ENCODE results near the gene AOAH. TPM values are rescaled to one million over a fixed set of nuclear protein-coding genes. Genes with fewer than 3 reads are reported as not detected.

The AOAH gene
- total and polyA plus RNA-seq, 2 of the 13 experiments (the other 11 are each of a cell fraction or from before 2014, with no cell fraction given) = not detected

DNA sequence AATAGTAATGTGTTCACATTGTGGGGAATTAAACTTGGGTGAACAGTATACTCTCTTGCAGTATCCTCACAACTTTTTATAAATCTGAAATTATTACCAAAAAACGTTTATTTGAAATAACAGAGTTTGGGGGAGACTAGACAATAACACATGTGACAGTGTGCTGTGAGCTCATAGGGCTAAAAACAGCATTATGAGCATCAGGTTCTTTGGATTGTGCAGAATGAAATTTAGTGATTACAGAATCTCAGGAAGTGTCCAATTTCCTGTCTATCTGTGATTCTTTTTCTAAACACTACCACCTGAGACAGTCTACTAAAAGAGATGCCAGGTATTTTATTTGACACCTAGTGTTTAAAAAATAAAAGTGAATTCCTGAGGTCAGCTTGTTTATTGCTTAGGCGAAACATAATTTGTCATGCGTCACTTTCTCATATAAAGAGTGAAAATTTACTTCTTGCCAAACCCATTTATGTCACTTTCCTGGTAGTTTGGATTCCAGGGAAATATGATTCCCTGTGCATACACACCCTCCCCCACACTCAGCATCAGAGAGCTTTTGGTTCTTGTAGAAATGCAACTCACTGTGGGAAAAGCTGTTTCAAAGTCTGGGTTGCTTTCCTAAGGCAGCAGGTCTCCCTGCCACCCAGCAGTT lies 71.2 kb downstream of the AOAH start (continued):
- TF ChIP-seq, protein P1, sequence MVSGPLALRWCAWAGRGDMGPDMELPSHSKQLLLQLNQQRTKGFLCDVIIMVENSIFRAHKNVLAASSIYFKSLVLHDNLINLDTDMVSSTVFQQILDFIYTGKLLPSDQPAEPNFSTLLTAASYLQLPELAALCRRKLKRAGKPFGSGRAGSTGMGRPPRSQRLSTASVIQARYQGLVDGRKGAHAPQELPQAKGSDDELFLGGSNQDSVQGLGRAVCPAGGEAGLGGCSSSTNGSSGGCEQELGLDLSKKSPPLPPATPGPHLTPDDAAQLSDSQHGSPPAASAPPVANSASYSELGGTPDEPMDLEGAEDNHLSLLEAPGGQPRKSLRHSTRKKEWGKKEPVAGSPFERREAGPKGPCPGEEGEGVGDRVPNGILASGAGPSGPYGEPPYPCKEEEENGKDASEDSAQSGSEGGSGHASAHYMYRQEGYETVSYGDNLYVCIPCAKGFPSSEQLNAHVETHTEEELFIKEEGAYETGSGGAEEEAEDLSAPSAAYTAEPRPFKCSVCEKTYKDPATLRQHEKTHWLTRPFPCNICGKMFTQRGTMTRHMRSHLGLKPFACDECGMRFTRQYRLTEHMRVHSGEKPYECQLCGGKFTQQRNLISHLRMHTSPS (CRISPR knock-in tag; IDR thresholded peaks at IDR 0.05; ENCODE audit: low read depth) = no peak
- TF ChIP-seq, protein P2, sequence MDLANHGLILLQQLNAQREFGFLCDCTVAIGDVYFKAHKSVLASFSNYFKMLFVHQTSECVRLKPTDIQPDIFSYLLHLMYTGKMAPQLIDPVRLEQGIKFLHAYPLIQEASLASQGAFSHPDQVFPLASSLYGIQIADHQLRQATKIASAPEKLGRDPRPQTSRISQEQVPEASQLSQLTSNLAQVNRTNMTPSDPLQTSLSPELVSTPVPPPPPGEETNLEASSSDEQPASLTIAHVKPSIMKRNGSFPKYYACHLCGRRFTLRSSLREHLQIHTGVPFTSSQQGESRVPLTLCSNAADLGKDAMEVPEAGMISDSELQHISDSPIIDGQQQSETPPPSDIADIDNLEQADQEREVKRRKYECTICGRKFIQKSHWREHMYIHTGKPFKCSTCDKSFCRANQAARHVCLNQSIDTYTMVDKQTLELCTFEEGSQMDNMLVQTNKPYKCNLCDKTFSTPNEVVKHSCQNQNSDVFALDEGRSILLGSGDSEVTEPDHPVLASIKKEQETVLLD (CRISPR knock-in tag; IDR thresholded peaks at IDR 0.05; ENCODE audit: low read depth) = no peak
- TF ChIP-seq KAT8 (CRISPR knock-in tag; IDR thresholded peaks at IDR 0.05) = no peak
- TF ChIP-seq, protein P3, sequence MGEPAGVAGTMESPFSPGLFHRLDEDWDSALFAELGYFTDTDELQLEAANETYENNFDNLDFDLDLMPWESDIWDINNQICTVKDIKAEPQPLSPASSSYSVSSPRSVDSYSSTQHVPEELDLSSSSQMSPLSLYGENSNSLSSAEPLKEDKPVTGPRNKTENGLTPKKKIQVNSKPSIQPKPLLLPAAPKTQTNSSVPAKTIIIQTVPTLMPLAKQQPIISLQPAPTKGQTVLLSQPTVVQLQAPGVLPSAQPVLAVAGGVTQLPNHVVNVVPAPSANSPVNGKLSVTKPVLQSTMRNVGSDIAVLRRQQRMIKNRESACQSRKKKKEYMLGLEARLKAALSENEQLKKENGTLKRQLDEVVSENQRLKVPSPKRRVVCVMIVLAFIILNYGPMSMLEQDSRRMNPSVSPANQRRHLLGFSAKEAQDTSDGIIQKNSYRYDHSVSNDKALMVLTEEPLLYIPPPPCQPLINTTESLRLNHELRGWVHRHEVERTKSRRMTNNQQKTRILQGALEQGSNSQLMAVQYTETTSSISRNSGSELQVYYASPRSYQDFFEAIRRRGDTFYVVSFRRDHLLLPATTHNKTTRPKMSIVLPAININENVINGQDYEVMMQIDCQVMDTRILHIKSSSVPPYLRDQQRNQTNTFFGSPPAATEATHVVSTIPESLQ (CRISPR knock-in tag; conservative IDR thresholded peaks at IDR 0.05) = no peak
- TF ChIP-seq, protein P4, sequence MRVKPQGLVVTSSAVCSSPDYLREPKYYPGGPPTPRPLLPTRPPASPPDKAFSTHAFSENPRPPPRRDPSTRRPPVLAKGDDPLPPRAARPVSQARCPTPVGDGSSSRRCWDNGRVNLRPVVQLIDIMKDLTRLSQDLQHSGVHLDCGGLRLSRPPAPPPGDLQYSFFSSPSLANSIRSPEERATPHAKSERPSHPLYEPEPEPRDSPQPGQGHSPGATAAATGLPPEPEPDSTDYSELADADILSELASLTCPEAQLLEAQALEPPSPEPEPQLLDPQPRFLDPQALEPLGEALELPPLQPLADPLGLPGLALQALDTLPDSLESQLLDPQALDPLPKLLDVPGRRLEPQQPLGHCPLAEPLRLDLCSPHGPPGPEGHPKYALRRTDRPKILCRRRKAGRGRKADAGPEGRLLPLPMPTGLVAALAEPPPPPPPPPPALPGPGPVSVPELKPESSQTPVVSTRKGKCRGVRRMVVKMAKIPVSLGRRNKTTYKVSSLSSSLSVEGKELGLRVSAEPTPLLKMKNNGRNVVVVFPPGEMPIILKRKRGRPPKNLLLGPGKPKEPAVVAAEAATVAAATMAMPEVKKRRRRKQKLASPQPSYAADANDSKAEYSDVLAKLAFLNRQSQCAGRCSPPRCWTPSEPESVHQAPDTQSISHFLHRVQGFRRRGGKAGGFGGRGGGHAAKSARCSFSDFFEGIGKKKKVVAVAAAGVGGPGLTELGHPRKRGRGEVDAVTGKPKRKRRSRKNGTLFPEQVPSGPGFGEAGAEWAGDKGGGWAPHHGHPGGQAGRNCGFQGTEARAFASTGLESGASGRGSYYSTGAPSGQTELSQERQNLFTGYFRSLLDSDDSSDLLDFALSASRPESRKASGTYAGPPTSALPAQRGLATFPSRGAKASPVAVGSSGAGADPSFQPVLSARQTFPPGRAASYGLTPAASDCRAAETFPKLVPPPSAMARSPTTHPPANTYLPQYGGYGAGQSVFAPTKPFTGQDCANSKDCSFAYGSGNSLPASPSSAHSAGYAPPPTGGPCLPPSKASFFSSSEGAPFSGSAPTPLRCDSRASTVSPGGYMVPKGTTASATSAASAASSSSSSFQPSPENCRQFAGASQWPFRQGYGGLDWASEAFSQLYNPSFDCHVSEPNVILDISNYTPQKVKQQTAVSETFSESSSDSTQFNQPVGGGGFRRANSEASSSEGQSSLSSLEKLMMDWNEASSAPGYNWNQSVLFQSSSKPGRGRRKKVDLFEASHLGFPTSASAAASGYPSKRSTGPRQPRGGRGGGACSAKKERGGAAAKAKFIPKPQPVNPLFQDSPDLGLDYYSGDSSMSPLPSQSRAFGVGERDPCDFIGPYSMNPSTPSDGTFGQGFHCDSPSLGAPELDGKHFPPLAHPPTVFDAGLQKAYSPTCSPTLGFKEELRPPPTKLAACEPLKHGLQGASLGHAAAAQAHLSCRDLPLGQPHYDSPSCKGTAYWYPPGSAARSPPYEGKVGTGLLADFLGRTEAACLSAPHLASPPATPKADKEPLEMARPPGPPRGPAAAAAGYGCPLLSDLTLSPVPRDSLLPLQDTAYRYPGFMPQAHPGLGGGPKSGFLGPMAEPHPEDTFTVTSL (CRISPR knock-in tag; IDR thresholded peaks at IDR 0.05; ENCODE audit: borderline replicate concordance) = no peak

Data from HepG2 (cell line).